Naive thymus-derived CD4-positive, alpha-beta T cell (primary cell): Measurements from ENCODE around the gene SHANK1. TPM values are rescaled to one million over a fixed set of nuclear protein-coding genes. Genes with fewer than 3 reads are reported as not detected.
"Not testable (repeated sequence)": the region's sequence is repeated elsewhere in the genome, so short reads cannot be mapped to it uniquely, and the experiment has no call there.

Experiments used
- ATAC-seq: fragments of 150-1000 bp; cut with Tn5 transposase; 2 replicates; pipeline ENCODE4 v1.10.0; 2021; ENCODE audit warnings: mild to moderate bottlenecking, moderate library complexity
- CTCF ChIA-PET: fragments of 350-600 bp; sonication (Branson Sonifier 250); formaldehyde crosslinking; loops from one replicate; lab custom pipeline; 2021; ENCODE audit warnings: antibody characterized with exemption; lab: Charles Lee
- POLR2A ChIA-PET: fragments of 350-600 bp; sonication (Branson Sonifier 250); formaldehyde crosslinking; loops from one replicate; lab custom pipeline; 2021; ENCODE audit warnings: antibody characterized with exemption, inconsistent platforms; lab: Charles Lee
- DNase-seq, 9 donors: peaks; one replicate each; pipeline versions ENCODE4 v3.0.0 to v3.0.0-alpha.2; 2020 to 2022; ENCODE audit warnings: mixed read lengths in 1 of 9
- H3K27ac ChIP-seq: one replicate; pipeline ENCODE4 v1.7.0; 2013; ENCODE audit warnings: mild to moderate bottlenecking, low read depth, low read length, moderate library complexity
- H3K27me3 ChIP-seq, 2 donors: one replicate each; pipeline ENCODE4 v1.7.0; 2013; ENCODE audit warnings: low read length in 2 of 2, mild to moderate bottlenecking in 2 of 2, moderate library complexity in 2 of 2; ENCODE audit not compliant: control insufficient read depth in 2 of 2, insufficient read depth in 2 of 2
- H3K36me3 ChIP-seq, 3 experiments: 1 replicate in 2 of 3; 2 replicates in 1 of 3; pipeline ENCODE4 v1.7.0; 2013; ENCODE audit warnings: low read length in 3 of 3, mild to moderate bottlenecking in 3 of 3, moderate library complexity in 1 of 3; ENCODE audit not compliant: insufficient read depth in 3 of 3, control insufficient read depth in 2 of 3
- H3K4me1 ChIP-seq, 2 donors: one replicate each; pipeline ENCODE4 v1.7.0; 2013; ENCODE audit warnings: low read length in 2 of 2, mild to moderate bottlenecking in 2 of 2, moderate library complexity in 1 of 2; ENCODE audit not compliant: control insufficient read depth in 2 of 2, insufficient read depth in 2 of 2
- H3K4me3 ChIP-seq: 2 replicates; pipeline ENCODE4 v1.7.0; 2013; ENCODE audit warnings: mild to moderate bottlenecking, low read length
- H3K9me3 ChIP-seq, 3 experiments: 1 replicate in 2 of 3; 2 replicates in 1 of 3; pipeline ENCODE4 v1.7.0; 2013; ENCODE audit warnings: low read length in 3 of 3; ENCODE audit not compliant: control insufficient read depth in 2 of 3
- H3K27ac Mint-ChIP-seq, 9 donors: one replicate each; pipeline ENCODE4 v1.8.0; 2020 to 2022; ENCODE audit warnings: mixed read lengths in 9 of 9, mild to moderate bottlenecking in 8 of 9, moderate library complexity in 5 of 9, inconsistent platforms in 2 of 9
- H3K27me3 Mint-ChIP-seq, 5 donors: one replicate each; pipeline ENCODE4 v1.8.0; 2021 to 2022; ENCODE audit warnings: mixed read lengths in 5 of 5, mild to moderate bottlenecking in 1 of 5
- H3K36me3 Mint-ChIP-seq, 5 donors: one replicate each; pipeline ENCODE4 v1.8.0; 2020 to 2022; ENCODE audit warnings: mixed read lengths in 5 of 5, mild to moderate bottlenecking in 3 of 5, inconsistent platforms in 1 of 5
- H3K4me1 Mint-ChIP-seq, 7 donors: one replicate each; pipeline ENCODE4 v1.8.0; 2020 to 2022; ENCODE audit warnings: mixed read lengths in 7 of 7, mild to moderate bottlenecking in 3 of 7, inconsistent platforms in 1 of 7
- H3K4me3 Mint-ChIP-seq, 10 donors: one replicate each; pipeline ENCODE4 v1.8.0; 2020 to 2022; ENCODE audit warnings: mild to moderate bottlenecking in 10 of 10, mixed read lengths in 10 of 10, moderate library complexity in 6 of 10, inconsistent platforms in 2 of 10
- H3K9me3 Mint-ChIP-seq, 11 donors: one replicate each; pipeline ENCODE4 v1.8.0; 2020 to 2022; ENCODE audit warnings: mixed read lengths in 11 of 11, mild to moderate bottlenecking in 4 of 11, inconsistent platforms in 1 of 11, moderate library complexity in 1 of 11
- intact Hi-C, 2 donors: fragments of 100-400 bp; cut with micrococcal nuclease; formaldehyde crosslinking; loops; one replicate each; pipeline ENCODE4 v1.15.1; 2023
- polyA plus RNA-seq, 2 donors: library from polyadenylated mRNA; unstranded; fragments of 300-500 nt; fragmentation: Illumina TruSeq; gene quantifications; one replicate each; pipeline ENCODE4 v1.2.3, GENCODE V29; 2021
- total RNA-seq, 6 experiments: library from RNA in 5 of 6; stranded (reverse) in 5 of 6; gene quantifications; 1 replicate in 5 of 6; 2 replicates in 1 of 6; pipeline ENCODE4 v1.2.3 and lab custom pipeline; 2021 to 2026

Gene SHANK1
- total and polyA plus RNA-seq, 7 experiments from 2014 or later: 0.64 to 0.69 TPM; not detected in 5

DNA sequence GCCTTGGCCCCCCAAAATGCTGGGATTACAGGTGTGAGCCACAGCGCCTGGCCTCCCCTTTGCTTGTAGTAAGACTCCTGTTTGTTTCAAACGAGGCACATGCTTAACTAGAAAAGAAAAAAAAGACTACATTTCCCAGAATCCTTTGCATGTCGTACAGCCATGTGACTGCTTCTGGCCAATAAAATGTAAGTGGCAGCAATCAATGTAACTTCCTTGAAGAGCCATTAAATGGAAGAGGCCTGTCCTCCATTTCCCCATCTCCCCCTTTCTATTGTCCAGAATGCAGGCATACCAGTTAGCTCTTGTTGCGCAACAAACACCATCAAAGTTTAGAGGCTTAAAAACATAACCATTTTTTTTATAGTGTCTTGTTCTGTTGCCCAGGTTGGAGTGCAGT lies 40.3 kb upstream of the SHANK1 start:
- DNase-seq: no peak
- POLR2A ChIA-PET: no interaction called here

DNA sequence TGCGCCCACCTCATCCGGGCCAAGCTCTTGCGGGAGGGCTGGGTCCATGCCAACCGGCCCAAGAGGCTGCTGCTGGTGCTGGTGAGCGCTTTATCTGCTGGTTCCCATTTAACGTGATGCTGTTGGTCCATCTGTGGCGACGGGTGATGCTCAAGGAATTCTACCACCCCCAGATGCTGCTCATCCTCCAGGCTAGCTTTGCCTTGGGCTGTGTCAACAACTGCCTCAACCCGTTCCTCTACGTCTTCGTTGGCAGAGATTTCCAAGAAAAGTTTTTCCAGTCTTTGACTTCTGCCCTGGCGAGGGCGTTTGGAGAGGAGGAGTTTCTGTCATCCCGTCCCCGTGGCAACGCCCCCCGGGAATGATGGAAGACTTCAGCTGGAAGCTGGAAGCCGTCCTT lies 39.5 kb upstream of the SHANK1 start:
- CTCF ChIA-PET, H3K4me1 ChIP-seq, H3K27me3 ChIP-seq, H3K9me3 ChIP-seq, H3K36me3 ChIP-seq, DNase-seq, H3K36me3 Mint-ChIP-seq, intact Hi-C loops, ATAC-seq, H3K4me3 Mint-ChIP-seq, H3K4me3 ChIP-seq, H3K4me1 Mint-ChIP-seq, H3K9me3 Mint-ChIP-seq, H3K27ac ChIP-seq, POLR2A ChIA-PET, H3K27ac Mint-ChIP-seq: not testable (repeated sequence)
- H3K27me3 Mint-ChIP-seq: peaks cover 0 to 22% (median 17%) of the 10 kb centered on the region in 5 donors

More for the DNA sequence above, 40.3 kb upstream of the SHANK1 start:
- Mint-ChIP-seq H3K4me1 (peaks cover 0 to 2% (median 0%) of the 10 kb centered on the region in 7 donors), H3K27ac (no peak overlapping the region), H3K27me3 (peaks cover 0 to 24% (median 17%) of the 10 kb centered on the region in 5 donors), H3K4me3 (no peak overlapping the region), H3K36me3 (no peaks in the 10 kb centered on the region), H3K9me3 (peaks cover 0 to 6% (median 0%) of the 10 kb centered on the region in 11 donors)
- no peaks in the 10 kb centered on the region for H3K9me3 ChIP-seq
- H3K4me1 ChIP-seq: no peaks in the 10 kb centered on the region
- no peaks in the 10 kb centered on the region for H3K27me3 ChIP-seq
- CTCF ChIA-PET: no interaction called here
- no peak for ATAC-seq
- H3K36me3 ChIP-seq: no peaks in the 10 kb centered on the region
- no peak overlapping the region for H3K27ac ChIP-seq
- intact Hi-C loops: no loop called here
- no peak overlapping the region for H3K4me3 ChIP-seq

DNA sequence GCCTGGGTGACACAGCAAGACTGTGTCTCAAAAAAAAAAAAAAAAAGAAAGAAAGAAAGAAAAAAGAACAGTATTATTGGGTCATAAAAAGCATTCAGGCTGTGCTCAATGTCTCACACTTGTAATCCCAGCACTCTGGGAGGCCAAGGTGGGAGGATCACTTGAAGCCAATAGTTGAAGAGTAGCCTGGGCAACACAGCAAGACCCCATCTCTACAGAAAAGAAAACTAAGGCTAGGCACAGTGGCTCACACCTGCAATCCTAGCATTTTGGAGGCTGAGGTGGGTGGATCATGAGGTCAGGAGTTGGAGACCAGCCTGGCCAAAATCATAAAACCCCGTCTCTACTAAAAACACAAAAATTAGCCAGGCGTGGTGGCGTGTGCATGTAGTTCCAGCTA lies 38.0 kb upstream of the SHANK1 start:
- H3K4me3 ChIP-seq, H3K4me1 ChIP-seq, H3K9me3 Mint-ChIP-seq, CTCF ChIA-PET, H3K36me3 Mint-ChIP-seq, H3K27me3 ChIP-seq, H3K9me3 ChIP-seq, H3K4me1 Mint-ChIP-seq, POLR2A ChIA-PET, H3K27ac Mint-ChIP-seq, H3K36me3 ChIP-seq, H3K27ac ChIP-seq, H3K4me3 Mint-ChIP-seq, intact Hi-C loops, ATAC-seq, DNase-seq: not testable (repeated sequence)
- H3K27me3 Mint-ChIP-seq: peaks cover 0 to 29% (median 22%) of the 10 kb centered on the region in 5 donors

DNA sequence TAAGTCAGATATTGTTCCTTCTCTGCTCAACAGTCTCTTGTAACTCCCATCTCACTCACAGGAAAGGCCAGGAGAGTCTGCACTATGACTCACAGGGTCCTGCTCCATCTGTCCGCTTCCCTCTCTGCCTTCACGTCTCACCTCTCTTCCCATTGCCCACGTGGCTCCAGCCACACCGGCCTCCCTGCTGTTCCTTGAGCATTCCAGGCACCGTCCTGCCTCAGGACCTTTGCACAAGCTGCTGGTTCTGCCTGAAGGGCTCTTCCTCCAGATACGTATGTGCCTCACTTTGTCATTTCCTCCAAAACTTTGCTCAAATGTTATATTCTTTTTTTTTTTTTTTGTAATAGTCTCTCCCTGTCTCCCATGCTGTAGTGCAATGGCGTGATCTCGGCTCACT lies 36.6 kb upstream of the SHANK1 start:
- H3K27me3 Mint-ChIP-seq: peaks cover 0 to 33% (median 22%) of the 10 kb centered on the region in 5 donors
- CTCF ChIA-PET, H3K9me3 Mint-ChIP-seq: not testable (repeated sequence)

DNA sequence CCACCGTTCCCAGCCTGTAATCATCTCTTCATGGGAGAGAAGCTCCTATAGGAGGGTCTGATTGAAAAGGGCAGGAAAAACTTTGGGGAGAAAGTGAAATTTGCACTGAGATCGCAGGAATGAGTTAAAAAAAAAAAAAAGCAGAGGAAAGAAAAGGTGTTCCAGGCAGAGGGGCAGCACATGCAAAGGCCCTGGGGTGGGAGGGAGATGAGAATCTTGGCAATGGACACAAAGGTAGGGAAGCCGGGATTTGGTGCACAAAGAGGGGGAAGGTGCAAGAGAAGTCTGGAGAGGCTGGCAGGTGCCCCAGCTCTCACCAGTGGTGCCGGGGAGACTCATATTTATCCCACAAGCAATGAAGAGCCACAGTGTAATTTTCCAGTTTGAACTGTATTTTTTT lies 34.3 kb upstream of the SHANK1 start:
- Mint-ChIP-seq H3K4me1 (no peaks in the 10 kb centered on the region), H3K27ac (no peak overlapping the region), H3K27me3 (peaks cover 0 to 33% (median 18%) of the 10 kb centered on the region in 5 donors), H3K36me3 (no peaks in the 10 kb centered on the region), H3K4me3 (no peak overlapping the region), H3K9me3 (peaks cover 0 to 2% (median 0%) of the 10 kb centered on the region in 11 donors)
- Histone ChIP-seq H3K4me3 (no peak overlapping the region), H3K36me3 (no peaks in the 10 kb centered on the region), H3K4me1 (no peaks in the 10 kb centered on the region), H3K9me3 (no peaks in the 10 kb centered on the region), H3K27me3 (no peaks in the 10 kb centered on the region), H3K27ac (no peak overlapping the region)
- DNase-seq: no peak
- ChIA-PET POLR2A (interaction anchor here (0.7 kb wide), 1 partner anchor 98 kb away, joined by 3 read pairs; no protein-coding TSS in a partner anchor), CTCF (no interaction called here)
- ATAC-seq: no peak
- intact Hi-C loops: no loop called here

More for the DNA sequence above, 36.6 kb upstream of the SHANK1 start:
- DNase-seq, H3K36me3 Mint-ChIP-seq, H3K4me3 Mint-ChIP-seq, intact Hi-C loops, H3K36me3 ChIP-seq, H3K9me3 ChIP-seq, H3K4me3 ChIP-seq, H3K4me1 Mint-ChIP-seq, H3K27me3 ChIP-seq, H3K27ac ChIP-seq, ATAC-seq, H3K4me1 ChIP-seq, POLR2A ChIA-PET, H3K27ac Mint-ChIP-seq: not testable (repeated sequence)

DNA sequence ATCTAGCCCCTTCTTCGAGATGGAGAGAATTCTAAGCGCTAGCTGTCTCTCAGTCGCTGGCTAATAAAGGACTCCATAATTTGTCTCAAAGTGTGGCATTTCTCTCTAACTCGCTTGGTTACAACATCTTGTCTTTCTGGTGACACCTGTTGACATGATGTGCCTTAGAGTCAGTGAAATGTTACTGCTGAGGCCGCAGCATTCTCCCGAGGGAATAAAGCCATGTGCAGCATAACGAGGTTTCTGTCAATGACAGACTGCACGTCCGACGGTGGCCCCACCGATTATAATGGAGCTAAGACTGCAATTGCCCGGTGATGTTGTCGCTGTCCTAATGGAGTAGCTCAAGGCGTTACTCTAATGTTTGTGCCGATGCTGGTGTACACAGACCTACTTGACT lies 30.4 kb upstream of the SHANK1 start:
- no peaks in the 10 kb centered on the region for H3K4me1 ChIP-seq
- H3K4me3 ChIP-seq: no peak overlapping the region
- Mint-ChIP-seq H3K27me3 (peaks cover 0 to 30% (median 12%) of the 10 kb centered on the region in 5 donors), H3K9me3 (peaks cover 0 to 2% (median 0%) of the 10 kb centered on the region in 11 donors), H3K27ac (no peak overlapping the region), H3K36me3 (no peaks in the 10 kb centered on the region), H3K4me3 (no peak overlapping the region), H3K4me1 (no peaks in the 10 kb centered on the region)
- no peaks in the 10 kb centered on the region for H3K36me3 ChIP-seq
- DNase-seq (no peak), ATAC-seq (no peak)
- POLR2A ChIA-PET: no interaction called here
- CTCF ChIA-PET: no interaction called here
- H3K27ac ChIP-seq: no peak overlapping the region
- no peaks in the 10 kb centered on the region for H3K27me3 ChIP-seq
- intact Hi-C loops: no loop called here
- H3K9me3 ChIP-seq: no peaks in the 10 kb centered on the region

DNA sequence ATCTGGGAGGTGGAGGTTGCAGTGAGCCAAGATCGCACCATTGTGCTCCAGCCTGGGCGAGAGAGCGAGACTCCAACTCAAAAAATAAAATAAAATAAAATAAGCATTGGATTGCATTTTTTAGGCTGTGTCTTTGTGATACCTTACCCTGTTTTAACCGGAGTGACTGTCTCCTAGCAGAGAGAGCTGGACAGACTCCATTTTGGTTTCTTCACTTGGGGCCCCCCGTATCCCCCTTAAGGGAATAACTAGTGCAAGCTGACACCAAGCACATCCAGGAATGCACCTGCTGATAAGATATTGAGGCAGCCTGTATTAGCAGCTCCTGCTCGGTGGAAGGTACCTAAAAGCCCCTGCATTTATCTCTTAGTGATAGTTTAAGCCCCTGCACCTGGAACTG lies 29.9 kb upstream of the SHANK1 start:
- H3K9me3 Mint-ChIP-seq: peaks cover 0 to 2% (median 0%) of the 10 kb centered on the region in 11 donors
- ATAC-seq (no peak), DNase-seq (no peak)
- H3K4me3 ChIP-seq: no peak overlapping the region
- no peaks in the 10 kb centered on the region for H3K4me1 ChIP-seq
- H3K27ac Mint-ChIP-seq: no peak overlapping the region
- H3K9me3 ChIP-seq: no peaks in the 10 kb centered on the region
- H3K4me3 Mint-ChIP-seq: no peak overlapping the region
- no peak overlapping the region for H3K27ac ChIP-seq
- no peaks in the 10 kb centered on the region for H3K4me1 Mint-ChIP-seq
- H3K27me3 Mint-ChIP-seq: peaks cover 0 to 36% (median 10%) of the 10 kb centered on the region in 5 donors
- no peaks in the 10 kb centered on the region for H3K36me3 Mint-ChIP-seq
- ChIA-PET POLR2A (no interaction called here), CTCF (no interaction called here)
- no peaks in the 10 kb centered on the region for H3K36me3 ChIP-seq
- intact Hi-C loops: no loop called here
- no peaks in the 10 kb centered on the region for H3K27me3 ChIP-seq
